BJ (cell line): ENCODE results near the gene BRICD5. TPM values are rescaled to one million over a fixed set of nuclear protein-coding genes. Genes with fewer than 3 reads are reported as not detected.
"Not testable (repeated sequence)": the region's sequence is repeated elsewhere in the genome, so short reads cannot be mapped to it uniquely, and the experiment has no call there.

Experiments used
- CTCF ChIA-PET: fragments of 350-600 bp; formaldehyde crosslinking; extraction: SDS; loops from one replicate; lab custom pipeline; 2021; ENCODE audit warnings: antibody characterized with exemption, inconsistent platforms; lab: Yijun Ruan, JAX
- POLR2A ChIA-PET: fragments of 300-600 bp; sonication (Branson Sonifier 250); formaldehyde crosslinking; extraction: SDS; loops from one replicate; lab custom pipeline; 2021; ENCODE audit warnings: antibody characterized with exemption; lab: Charles Lee
- DNase-seq: peaks from one replicate; pipeline ENCODE4 v3.0.0-alpha.2; 2011; ENCODE audit warnings: low read depth
- H3K27me3 ChIP-seq: 2 replicates; pipeline ENCODE4 v1.6.0; 2011; ENCODE audit warnings: low read length; ENCODE audit not compliant: control insufficient read depth, insufficient read depth
- H3K36me3 ChIP-seq: 2 replicates; pipeline ENCODE4 v1.5.1; 2011; ENCODE audit warnings: low read length; ENCODE audit not compliant: control insufficient read depth, insufficient read depth
- H3K4me3 ChIP-seq: 2 replicates; pipeline ENCODE4 v1.5.1; 2011; ENCODE audit warnings: low read depth, mild to moderate bottlenecking, control low read depth, low read length
- polyA plus RNA-seq: library from polyadenylated mRNA; depleted of rRNA; stranded (reverse); fragments of >200 nt; gene quantifications from 2 replicates; pipeline ENCODE4 v1.2.3, GENCODE V29; 2011
- TF ChIP-seq, protein P1 (sequence below): IDR thresholded peaks from 2 replicates; pipeline ENCODE4 v1.5.1; 2011; ENCODE audit warnings: low read depth, mild to moderate bottlenecking, control low read depth, inconsistent platforms, low read length, moderate library complexity; ENCODE audit not compliant: insufficient read depth

Gene BRICD5
- polyA plus RNA-seq, 1 experiment = 1.5 TPM

GRCh38 chr16:2244926-2245795 lies 34.5 kb upstream of the BRICD5 start:
- DNase-seq = no peak
- Histone ChIP-seq H3K36me3 (peaks cover 28% of the 10 kb centered on the region), H3K4me3 (no peak overlapping the region), H3K27me3 (no peaks in the 10 kb centered on the region)
- TF ChIP-seq, protein P1, sequence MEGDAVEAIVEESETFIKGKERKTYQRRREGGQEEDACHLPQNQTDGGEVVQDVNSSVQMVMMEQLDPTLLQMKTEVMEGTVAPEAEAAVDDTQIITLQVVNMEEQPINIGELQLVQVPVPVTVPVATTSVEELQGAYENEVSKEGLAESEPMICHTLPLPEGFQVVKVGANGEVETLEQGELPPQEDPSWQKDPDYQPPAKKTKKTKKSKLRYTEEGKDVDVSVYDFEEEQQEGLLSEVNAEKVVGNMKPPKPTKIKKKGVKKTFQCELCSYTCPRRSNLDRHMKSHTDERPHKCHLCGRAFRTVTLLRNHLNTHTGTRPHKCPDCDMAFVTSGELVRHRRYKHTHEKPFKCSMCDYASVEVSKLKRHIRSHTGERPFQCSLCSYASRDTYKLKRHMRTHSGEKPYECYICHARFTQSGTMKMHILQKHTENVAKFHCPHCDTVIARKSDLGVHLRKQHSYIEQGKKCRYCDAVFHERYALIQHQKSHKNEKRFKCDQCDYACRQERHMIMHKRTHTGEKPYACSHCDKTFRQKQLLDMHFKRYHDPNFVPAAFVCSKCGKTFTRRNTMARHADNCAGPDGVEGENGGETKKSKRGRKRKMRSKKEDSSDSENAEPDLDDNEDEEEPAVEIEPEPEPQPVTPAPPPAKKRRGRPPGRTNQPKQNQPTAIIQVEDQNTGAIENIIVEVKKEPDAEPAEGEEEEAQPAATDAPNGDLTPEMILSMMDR = no peak
- ChIA-PET POLR2A (no interaction called here), CTCF (no interaction called here)

DNA sequence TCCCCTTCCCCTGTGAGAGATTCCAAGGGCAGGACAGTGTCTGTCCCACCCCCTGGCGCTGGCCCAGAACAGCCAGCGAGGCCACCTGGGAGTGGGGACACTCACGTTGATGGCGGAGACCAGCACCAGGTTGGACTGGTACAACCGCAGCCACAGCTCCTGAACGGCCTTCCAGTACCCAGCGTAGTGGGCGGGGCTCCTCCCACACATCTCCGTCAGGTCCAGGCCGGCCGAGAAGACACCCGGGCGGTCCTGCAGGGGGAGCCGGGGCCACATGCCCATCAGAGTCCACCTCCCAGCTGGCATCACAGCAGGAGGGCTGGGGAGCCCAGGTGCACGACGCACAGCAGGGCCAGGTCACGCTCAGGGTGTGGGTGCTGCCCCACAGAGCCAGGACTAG lies 33.6 kb upstream of the BRICD5 start:
- no peak for DNase-seq
- TF ChIP-seq, protein P1 = no peak
- ChIA-PET POLR2A (no interaction called here), CTCF (no interaction called here)
- H3K27me3 ChIP-seq = no peaks in the 10 kb centered on the region
- peaks cover 28% of the 10 kb centered on the region for H3K36me3 ChIP-seq
- no peak overlapping the region for H3K4me3 ChIP-seq

DNA sequence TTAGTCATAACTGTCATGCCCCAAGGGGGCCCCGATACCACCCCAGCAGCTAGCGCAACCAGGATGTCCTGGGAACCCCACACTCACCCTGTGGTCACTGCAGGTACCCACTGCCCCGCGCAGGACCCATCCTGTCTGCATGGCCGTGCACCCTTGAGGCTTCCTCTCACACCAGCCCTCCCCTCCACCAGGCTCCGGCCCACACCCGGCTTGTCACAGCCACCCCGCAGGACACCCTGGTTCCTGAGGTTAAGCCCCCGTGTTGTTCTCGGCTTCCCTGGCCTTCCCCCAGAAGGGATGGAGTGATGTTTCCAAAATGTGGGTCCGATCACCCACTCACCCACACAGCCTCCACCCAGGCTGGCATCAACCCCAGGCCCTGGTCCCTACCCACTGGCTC lies 33.1 kb upstream of the BRICD5 start:
- Histone ChIP-seq H3K36me3 (peaks cover 28% of the 10 kb centered on the region), H3K4me3 (no peak overlapping the region), H3K27me3 (no peaks in the 10 kb centered on the region)
- POLR2A ChIA-PET = no interaction called here
- TF ChIP-seq, protein P1 = no peak
- DNase-seq = no peak
- CTCF ChIA-PET = no interaction called here

DNA sequence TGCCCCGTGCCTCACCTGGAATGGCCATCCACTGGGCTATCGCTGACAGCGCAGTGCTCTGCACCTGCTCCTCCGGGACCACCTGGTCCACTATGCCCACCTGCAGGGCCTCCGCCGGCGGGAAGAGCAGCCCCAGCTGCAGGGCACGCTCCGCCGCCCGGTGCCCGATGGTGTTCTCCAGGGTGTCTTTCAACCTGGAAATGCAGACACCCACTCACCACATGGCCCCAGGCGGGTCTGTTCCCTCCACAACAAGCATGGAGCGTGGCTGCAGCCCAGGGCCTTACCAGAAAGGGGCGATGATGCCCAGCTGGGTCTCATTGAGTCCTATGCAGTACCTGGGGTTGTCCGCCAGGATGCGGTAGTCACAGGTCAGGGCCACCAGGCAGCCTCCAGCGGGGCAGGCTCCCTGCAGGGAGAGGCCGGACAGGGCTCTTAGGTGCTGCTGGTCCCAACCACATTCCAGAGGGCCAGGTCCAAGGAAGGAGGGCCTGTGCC lies 32.4 kb upstream of the BRICD5 start:
- H3K36me3 ChIP-seq = peaks cover 28% of the 10 kb centered on the region
- TF ChIP-seq, protein P1 = no peak
- CTCF ChIA-PET = no interaction called here
- no peaks in the 10 kb centered on the region for H3K27me3 ChIP-seq
- POLR2A ChIA-PET = no interaction called here
- DNase-seq = no peak
- no peak overlapping the region for H3K4me3 ChIP-seq

- DNase-seq = no peak
- CTCF ChIA-PET = no interaction called here
- Histone ChIP-seq H3K36me3 (peaks cover 28% of the 10 kb centered on the region), H3K4me3 (no peak overlapping the region), H3K27me3 (no peaks in the 10 kb centered on the region)
- TF ChIP-seq, protein P1 = no peak
- POLR2A ChIA-PET = no interaction called here
Observed at GRCh38 chr16:2242598-2242997, 31.9 kb upstream of the BRICD5 start.

- H3K4me3 ChIP-seq, DNase-seq, POLR2A ChIA-PET, H3K27me3 ChIP-seq: not testable (repeated sequence)
- H3K36me3 ChIP-seq = peaks cover 20% of the 10 kb centered on the region
- CTCF ChIA-PET = interaction anchor here (1.2 kb wide), 1 partner anchor 12 kb away, joined by 4 read pairs; the partner anchor contains the start of gene ECI1
Observed at GRCh38 chr16:2240331-2240730, 29.7 kb upstream of the BRICD5 start.
